ENCODE measurements around the gene PDZK1IP1. TPM values are rescaled to one million over a fixed set of nuclear protein-coding genes. Genes with fewer than 3 reads are reported as not detected.

PDZK1IP1 gene
- total and polyA plus RNA-seq, 2 of the 4 experiments (the other 2 are of a cell fraction) = not detected

GRCh38 chr1:47137198-47137597 is 52.6 kb downstream of the PDZK1IP1 start, which contains the start of gene CYP4A22:
Gene CYP4A22 (plus strand): TSS chr1:47137441. CDS start chr1:47137486, 45 bp downstream.
- Histone ChIP-seq H3K14ac (replicated peaks; ENCODE audit: low read depth, low read length) (no peak within 1 kb of the TSS), H4K91ac (ENCODE audit: insufficient read depth, low read depth, low read length) (no peak within 1 kb of the TSS), H3K4me3 (ENCODE audit: insufficient read depth, low read depth, low read length) (no peak within 1 kb of the TSS), H3K36me3 (ENCODE audit: control insufficient read depth, insufficient read depth, low read length) (no peaks in the 10 kb centered on the region), H3K23ac (ENCODE audit: low read depth, low read length) (no peak within 1 kb of the TSS), H3K27ac (ENCODE audit: insufficient read depth, low read length) (no peak within 1 kb of the TSS), H3K27me3 (ENCODE audit: control insufficient read depth, insufficient read depth, low read length) (no peaks in the 10 kb centered on the region), H2BK15ac (ENCODE audit: low read depth, low read length) (no peak within 1 kb of the TSS), H2BK5ac (ENCODE audit: low read depth, low read length, poor library complexity, severe bottlenecking) (no peak within 1 kb of the TSS), H3K9me3 (ENCODE audit: control insufficient read depth, insufficient read depth, low read length) (no peaks in the 10 kb centered on the region), H3K4ac (ENCODE audit: low read depth, low read length) (no peak within 1 kb of the TSS), H3K79me1 (ENCODE audit: low read depth in 1 of 2, low read length in 2 of 2) (no peaks in the 10 kb centered on the region), H2AK5ac (ENCODE audit: low read depth, low read length) (no peak within 1 kb of the TSS), H4K20me1 (ENCODE audit: insufficient read depth, low read length) (no peaks in the 10 kb centered on the region), H2AFZ (replicated peaks; ENCODE audit: low read length, poor library complexity) (no peak within 1 kb of the TSS), H3K9me1 (ENCODE audit: insufficient read depth, low read length) (no peaks in the 10 kb centered on the region), H3K9ac (ENCODE audit: low read depth, low read length) (no peak within 1 kb of the TSS), H3K56ac (ENCODE audit: extremely low read depth, insufficient read depth, low read length) (no peak within 1 kb of the TSS), H3K4me1 (ENCODE audit: control insufficient read depth, insufficient read depth, low read length) (no peaks in the 10 kb centered on the region), H2AK9ac (replicated peaks; ENCODE audit: low read depth, low read length, poor library complexity) (no peak within 1 kb of the TSS), H3K18ac (ENCODE audit: low read depth, low read length) (no peak within 1 kb of the TSS), H2BK20ac (ENCODE audit: low read depth, low read length) (no peak within 1 kb of the TSS), H4K5ac (ENCODE audit: low read depth, low read length) (no peak within 1 kb of the TSS), H2BK120ac (ENCODE audit: low read depth, low read length) (no peak within 1 kb of the TSS), H4K8ac (ENCODE audit: low read depth in 2 of 2, low read length in 2 of 2) (no peak within 1 kb of the TSS), H3K4me2 (ENCODE audit: low read depth, low read length) (no peak within 1 kb of the TSS)
- ATAC-seq (ENCODE audit: low read depth) = no peak
- ChIA-PET POLR2A (ENCODE audit: unreplicated experiment) (no interaction called here), CTCF (no interaction called here)
- TF ChIP-seq MAFK (IDR thresholded peaks at IDR 0.05; ENCODE audit: low read depth, low read length) (no peak), MXI1 (IDR thresholded peaks at IDR 0.05; ENCODE audit: borderline replicate concordance, low read depth, low read length) (no peak), FOS (IDR thresholded peaks at IDR 0.05; ENCODE audit: low read depth, low read length) (no peak)
- DNase-seq = no peak
- dilution Hi-C loops (cut with HindIII; ENCODE audit: low sequenced_read_pairs, unreplicated experiment) = no loop called here
- no TSS peak for BruUV-seq (replicated peaks)
- in situ Hi-C loops (cut with MboI; ENCODE audit: low sequenced_read_pairs) = no loop called here
- WGBS, 2 experiments (ENCODE audit: extremely low coverage in 2 of 2, insufficient read length in 1 of 2) = no CpG with 5 or more reads among the region's 4 CpGs
- intact Hi-C loops (cut with micrococcal nuclease) = no loop called here

Other genes with a start within 250 kb of the PDZK1IP1 start
- not detected in 2 replicates for gene CYP4A11, start 248.6 kb downstream of the PDZK1IP1 start, total RNA-seq (2012; rRNA removed)
- gene CYP4A11, start 248.6 kb downstream of the PDZK1IP1 start, polyA plus RNA-seq (2012; rRNA removed) = not detected in 2 replicates
- gene CYP4X1, start 166.4 kb downstream of the PDZK1IP1 start, total RNA-seq (2012; rRNA removed) = not detected in 2 replicates
- gene CYP4X1, start 166.4 kb downstream of the PDZK1IP1 start, polyA plus RNA-seq (2012; rRNA removed) = not detected in 2 replicates
- not detected in 2 replicates for gene CYP4Z1, start 122.8 kb downstream of the PDZK1IP1 start, total RNA-seq (2012; rRNA removed)
- not detected in 2 replicates for gene CYP4Z1, start 122.8 kb downstream of the PDZK1IP1 start, polyA plus RNA-seq (2012; rRNA removed)
- not detected in 2 replicates for gene CYP4A22, start 52.6 kb downstream of the PDZK1IP1 start, total RNA-seq (2012; rRNA removed)
- gene CYP4A22, start 52.6 kb downstream of the PDZK1IP1 start, polyA plus RNA-seq (2012; rRNA removed) = not detected in 2 replicates
- not detected in 2 replicates for gene TAL1, start 42.2 kb upstream of the PDZK1IP1 start, total RNA-seq (2012; rRNA removed)
- gene TAL1, start 42.2 kb upstream of the PDZK1IP1 start, polyA plus RNA-seq (2012; rRNA removed) = not detected in 2 replicates
- gene STIL, start 124.1 kb upstream of the PDZK1IP1 start, total RNA-seq (2012; rRNA removed) = 17.2 and 19.2 TPM in 2 replicates
- 5.8 and 6.8 TPM in 2 replicates for gene STIL, start 124.1 kb upstream of the PDZK1IP1 start, polyA plus RNA-seq (2012; rRNA removed)
- 23.1 and 75.3 TPM in 2 replicates for gene CMPK1, start 143.8 kb upstream of the PDZK1IP1 start, total RNA-seq (2012; rRNA removed)
- gene CMPK1, start 143.8 kb upstream of the PDZK1IP1 start, polyA plus RNA-seq (2012; rRNA removed) = 24.0 and 31.9 TPM in 2 replicates
- gene FOXE3, start 226.2 kb upstream of the PDZK1IP1 start, total RNA-seq (2012; rRNA removed) = not detected in 2 replicates
- gene FOXE3, start 226.2 kb upstream of the PDZK1IP1 start, polyA plus RNA-seq (2012; rRNA removed) = 0.12 TPM in 1 of 2 replicates, not detected in the other
- gene FOXD2, start 248.0 kb upstream of the PDZK1IP1 start, total RNA-seq (2012; rRNA removed) = under 0.01 TPM in 2 replicates
- 0.03 and 0.04 TPM in 2 replicates for gene FOXD2, start 248.0 kb upstream of the PDZK1IP1 start, polyA plus RNA-seq (2012; rRNA removed)